GM20000 (cell line): ENCODE results near the gene TTC31.

Experiments
- DNase-seq: peaks from one replicate; pipeline ENCODE4 v3.0.0; 2012; ENCODE audit warnings: low spot score
- CTCF ChIP-seq: IDR thresholded peaks from 2 replicates; pipeline ENCODE4 v1.5.1; 2012; ENCODE audit warnings: mild to moderate bottlenecking, control low read depth; ENCODE audit errors: extremely low read depth, missing control alignments

Gene TTC31

GRCh38 chr2:74529357-74530238 is 46.7 kb downstream of the TTC31 start, which contains the start of the genes AUP1 and HTRA2:
AUP1 (minus strand) TSS chr2:74529706; CDS start chr2:74529629, 77 bp downstream.
HTRA2 (plus strand) TSS chr2:74529933; CDS start chr2:74530007, 74 bp downstream.
- TF ChIP-seq CTCF, result no peak
- DNase-seq, result peak; percentile 97

DNA sequence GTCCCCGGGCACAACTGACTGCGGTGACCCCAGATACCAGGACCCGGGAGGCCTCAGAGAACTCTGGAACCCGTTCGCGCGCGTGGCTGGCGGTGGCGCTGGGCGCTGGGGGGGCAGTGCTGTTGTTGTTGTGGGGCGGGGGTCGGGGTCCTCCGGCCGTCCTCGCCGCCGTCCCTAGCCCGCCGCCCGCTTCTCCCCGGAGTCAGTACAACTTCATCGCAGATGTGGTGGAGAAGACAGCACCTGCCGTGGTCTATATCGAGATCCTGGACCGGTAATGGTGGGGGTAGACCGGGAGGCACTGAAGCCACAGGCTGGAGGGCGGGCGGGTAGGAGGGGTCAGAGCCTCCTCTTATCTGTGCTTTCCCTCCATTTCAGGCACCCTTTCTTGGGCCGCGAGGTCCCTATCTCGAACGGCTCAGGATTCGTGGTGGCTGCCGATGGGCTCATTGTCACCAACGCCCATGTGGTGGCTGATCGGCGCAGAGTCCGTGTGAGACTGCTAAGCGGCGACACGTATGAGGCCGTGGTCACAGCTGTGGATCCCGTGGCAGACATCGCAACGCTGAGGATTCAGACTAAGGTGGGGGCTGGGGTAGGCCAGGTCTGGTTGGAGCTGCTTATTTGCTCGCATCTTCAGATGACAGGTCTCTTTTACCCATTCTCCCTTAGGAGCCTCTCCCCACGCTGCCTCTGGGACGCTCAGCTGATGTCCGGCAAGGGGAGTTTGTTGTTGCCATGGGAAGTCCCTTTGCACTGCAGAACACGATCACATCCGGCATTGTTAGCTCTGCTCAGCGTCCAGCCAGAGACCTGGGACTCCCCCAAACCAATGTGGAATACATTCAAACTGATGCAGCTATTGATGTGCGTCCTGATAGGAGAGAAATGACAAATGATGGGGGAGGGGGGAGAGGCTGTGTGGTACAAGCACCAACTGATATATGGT is 47.6 kb downstream of the TTC31 start:
- DNase-seq, result peak; percentile 86
- no peak for TF ChIP-seq CTCF

- no peak for TF ChIP-seq CTCF
- no peak for DNase-seq
Measured at GRCh38 chr2:74531666-74532065, 48.8 kb downstream of the TTC31 start.

DNA sequence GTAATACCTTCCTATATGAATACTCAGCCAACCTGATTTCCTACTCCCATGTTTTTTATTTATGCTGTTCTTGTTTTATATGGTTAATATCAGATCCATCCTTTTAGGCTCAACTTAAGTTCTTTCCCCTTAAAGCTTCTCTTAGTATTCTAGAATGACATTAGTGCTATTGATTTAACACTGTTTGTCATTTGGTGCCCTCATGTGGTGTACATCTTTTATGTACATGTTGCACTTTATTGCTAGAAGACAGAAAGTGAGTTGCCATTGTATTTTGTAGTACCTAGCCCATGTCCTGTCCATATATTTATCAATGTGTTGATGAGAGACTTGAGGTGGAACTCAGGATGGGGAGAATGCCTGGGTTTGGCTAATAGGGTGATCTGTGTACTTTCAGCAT is 49.3 kb downstream of the TTC31 start:
- peak; percentile 25 for TF ChIP-seq CTCF
- peak; percentile 52 for DNase-seq

GRCh38 chr2:74533464-74533863 is 50.6 kb downstream of the TTC31 start:
- DNase-seq, result no peak
- TF ChIP-seq CTCF, result no peak

DNA sequence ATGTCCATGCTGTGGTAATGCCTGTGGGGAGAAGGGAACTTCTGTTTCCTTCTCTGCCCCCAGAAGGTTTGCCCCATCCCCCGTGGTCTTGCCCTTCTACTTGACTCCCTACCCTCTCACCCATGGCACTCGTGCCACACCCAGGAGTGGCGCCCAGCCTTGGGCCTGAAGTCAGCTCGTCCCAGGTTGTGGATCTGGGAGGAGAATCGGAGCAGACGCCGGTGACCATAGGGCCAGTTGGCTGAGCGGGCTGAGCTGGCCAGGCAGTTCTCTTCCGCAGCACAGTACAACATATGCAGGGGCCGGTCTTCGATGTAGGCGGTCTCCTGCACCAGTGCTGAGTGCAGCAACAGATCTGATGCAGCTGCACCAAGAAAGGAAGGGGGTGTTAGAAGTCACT is 51.5 kb downstream of the TTC31 start:
- no peak for DNase-seq
- TF ChIP-seq CTCF, result no peak
